WTC11 (cell line): ENCODE measurements around the gene COL27A1. TPM values are rescaled to one million over a fixed set of nuclear protein-coding genes. Genes with fewer than 3 reads are reported as not detected.

Experiments
- ATAC-seq: fragments of 200-7000 bp; cut with Tn5 transposase; 2 replicates; pipeline ENCODE4 v1.10.0; 2021; ENCODE audit warnings: mild to moderate bottlenecking, moderate library complexity
- Bru-seq: library from RNA; stranded (reverse); fragments of 400-500 nt; gene quantifications from one replicate; lab custom pipeline; 2021; lab: Mats Ljungman, UMichigan
- CTCF ChIA-PET: fragments of 300-600 bp; sonication (Branson Sonifier 250); formaldehyde crosslinking; loops from one replicate; lab custom pipeline; 2021; ENCODE audit warnings: antibody characterized with exemption; lab: Charles Lee
- POLR2A ChIA-PET: fragments of 350-600 bp; sonication (Branson Sonifier 250); formaldehyde crosslinking; loops from one replicate; lab custom pipeline; 2021; ENCODE audit warnings: antibody characterized with exemption; lab: Charles Lee
- DNase-seq: peaks from one replicate; pipeline ENCODE4 v3.0.0; 2021; ENCODE audit warnings: low spot score
- H3K27ac Mint-ChIP-seq: 2 replicates; pipeline ENCODE4 v1.8.0; 2021; ENCODE audit warnings: mixed read lengths
- H3K27me3 Mint-ChIP-seq: 2 replicates; pipeline ENCODE4 v1.8.0; 2021; ENCODE audit warnings: low read depth, mild to moderate bottlenecking, moderate library complexity, mixed read lengths
- H3K36me3 Mint-ChIP-seq: 2 replicates; pipeline ENCODE4 v1.8.0; 2021; ENCODE audit warnings: mixed read lengths
- H3K4me1 Mint-ChIP-seq: 2 replicates; pipeline ENCODE4 v1.8.0; 2022; ENCODE audit warnings: mixed read lengths
- H3K4me3 Mint-ChIP-seq: 2 replicates; pipeline ENCODE4 v1.8.0; 2021; ENCODE audit warnings: mild to moderate bottlenecking, moderate library complexity, mixed read lengths
- H3K9me3 Mint-ChIP-seq: 2 replicates; pipeline ENCODE4 v1.8.0; 2021; ENCODE audit warnings: mixed read lengths
- ATF1 ChIP-seq: sonication (generic); formaldehyde crosslinking; IDR thresholded peaks from 2 replicates; pipeline ENCODE4 v1.8.1; 2023; ENCODE audit warnings: mild to moderate bottlenecking, moderate library complexity, missing genetic modification reagents
- CBFB ChIP-seq: sonication (generic); formaldehyde crosslinking; IDR thresholded peaks from 2 replicates; pipeline ENCODE4 v1.8.1; 2022; ENCODE audit warnings: mild to moderate bottlenecking, low read depth, missing genetic modification reagents
- CREM ChIP-seq: sonication (generic); formaldehyde crosslinking; IDR thresholded peaks from 2 replicates; pipeline ENCODE4 v1.8.1; 2022; ENCODE audit warnings: mild to moderate bottlenecking, missing genetic modification reagents, moderate library complexity
- CTCF ChIP-seq: fragments of 200-600 bp; IDR thresholded peaks from 2 replicates; pipeline ENCODE4 v1.8.0; 2022; ENCODE audit warnings: antibody characterized with exemption
- E2F5 ChIP-seq: sonication (generic); formaldehyde crosslinking; IDR thresholded peaks from 2 replicates; pipeline ENCODE4 v1.8.1; 2022; ENCODE audit warnings: mild to moderate bottlenecking, moderate library complexity, missing genetic modification reagents
- ELF4 ChIP-seq: sonication (generic); formaldehyde crosslinking; IDR thresholded peaks from 2 replicates; pipeline ENCODE4 v1.8.1; 2022; ENCODE audit warnings: low read depth, mild to moderate bottlenecking, moderate library complexity, missing genetic modification reagents
- ESRRA ChIP-seq: sonication (generic); formaldehyde crosslinking; IDR thresholded peaks from 2 replicates; pipeline ENCODE4 v1.8.1; 2022; ENCODE audit warnings: mild to moderate bottlenecking, missing genetic modification reagents, borderline replicate concordance
- FOXP1 ChIP-seq: sonication (generic); formaldehyde crosslinking; IDR thresholded peaks from 2 replicates; pipeline ENCODE4 v1.8.0; 2022; ENCODE audit warnings: missing genetic modification reagents, mild to moderate bottlenecking, moderate library complexity, borderline replicate concordance
- HMGA2 ChIP-seq: fragments of 250-450 bp; sonication (Bioruptor Pico); IDR thresholded peaks from 2 replicates; pipeline ENCODE4 v1.4.0; 2021; ENCODE audit warnings: mild to moderate bottlenecking, moderate library complexity
- HMGXB4 ChIP-seq: sonication (generic); formaldehyde crosslinking; IDR thresholded peaks from 2 replicates; pipeline ENCODE4 v1.8.1; 2023; ENCODE audit warnings: mild to moderate bottlenecking, moderate library complexity, missing genetic modification reagents
- MAX ChIP-seq: sonication (generic); formaldehyde crosslinking; IDR thresholded peaks from 2 replicates; pipeline ENCODE4 v1.8.0; 2022; ENCODE audit warnings: mild to moderate bottlenecking, missing genetic modification reagents
- MYBL2 ChIP-seq: sonication (generic); formaldehyde crosslinking; IDR thresholded peaks from 2 replicates; pipeline ENCODE4 v1.8.1; 2023; ENCODE audit warnings: mild to moderate bottlenecking, moderate library complexity, missing genetic modification reagents
- NR1H2 ChIP-seq: sonication (generic); formaldehyde crosslinking; IDR thresholded peaks from 2 replicates; pipeline ENCODE4 v1.9.0; 2021; ENCODE audit warnings: mild to moderate bottlenecking, moderate library complexity, missing genetic modification reagents
- NR3C1 ChIP-seq: sonication (generic); formaldehyde crosslinking; conservative IDR thresholded peaks from 2 replicates; pipeline ENCODE4 v1.8.1; 2023; ENCODE audit warnings: low read depth, mild to moderate bottlenecking, missing genetic modification reagents
- OVOL2 ChIP-seq: fragments of 250-450 bp; sonication (Bioruptor Pico); IDR thresholded peaks from 2 replicates; pipeline ENCODE4 v1.9.0; 2021; ENCODE audit warnings: mild to moderate bottlenecking, borderline replicate concordance
- PRRX2 ChIP-seq: fragments of 250-450 bp; sonication (Bioruptor Pico); IDR thresholded peaks from 2 replicates; pipeline ENCODE4 v1.8.0; 2021; ENCODE audit warnings: mild to moderate bottlenecking
- RORB ChIP-seq: fragments of 250-450 bp; sonication (Bioruptor Pico); IDR thresholded peaks from 2 replicates; pipeline ENCODE4 v1.9.0; 2021; ENCODE audit warnings: mild to moderate bottlenecking
- SP1 ChIP-seq: sonication (generic); formaldehyde crosslinking; conservative IDR thresholded peaks from 2 replicates; pipeline ENCODE4 v1.8.1; 2022; ENCODE audit warnings: missing genetic modification reagents
- TEAD1 ChIP-seq: sonication (generic); formaldehyde crosslinking; IDR thresholded peaks from 2 replicates; pipeline ENCODE4 v1.8.0; 2022; ENCODE audit warnings: mild to moderate bottlenecking, missing genetic modification reagents
- ZNF121 ChIP-seq: sonication (generic); formaldehyde crosslinking; IDR thresholded peaks from 2 replicates; pipeline ENCODE4 v1.8.0; 2023; ENCODE audit warnings: missing genetic modification reagents
- ZNF138 ChIP-seq: sonication (generic); formaldehyde crosslinking; conservative IDR thresholded peaks from 2 replicates; pipeline ENCODE4 v1.8.1; 2022; ENCODE audit warnings: mild to moderate bottlenecking, moderate library complexity, missing genetic modification reagents
- ZNF425 ChIP-seq: fragments of 250-450 bp; sonication (Bioruptor Pico); conservative IDR thresholded peaks from 2 replicates; pipeline ENCODE4 v1.9.0; 2021; ENCODE audit warnings: mild to moderate bottlenecking
- long read RNA-seq, 3 experiments: library from RNA in 1 of 3; library from capped mRNA in 1 of 3; library from polyadenylated mRNA in 1 of 3; unstranded in 2 of 3; stranded (forward) in 1 of 3; transcript quantifications; one replicate each; pipeline ENCODE4 v2.0.0, GENCODE V29; 2021
- total RNA-seq: library from RNA; stranded (reverse); gene quantifications from 3 replicates; pipeline ENCODE4 v1.2.3, GENCODE V29; 2021

The COL27A1 gene
- total RNA-seq = 34.5 to 47.5 TPM (median 36.9 TPM) in 3 replicates
- Bru-seq, nascent RNA = percentile 60 among the genes with signal in this experiment
- long read RNA-seq, experiment 1, partial matches to known transcripts = 10 of 29 reads
- long read RNA-seq, experiment 1, other reads (novel, unspliced or antisense) = 15 of 29 reads
- long read RNA-seq, experiment 2, partial matches to known transcripts = 5 of 6 reads
- long read RNA-seq, experiment 2, other reads (novel, unspliced or antisense) = 1 of 6 reads
- long read RNA-seq, experiment 3 = 0 reads

GRCh38 chr9:114155263-114155994 lies at the start of gene COL27A1:
Gene COL27A1 (plus strand): TSS chr9:114155537. CDS start chr9:114155951, 414 bp downstream.
- no peaks in the 10 kb centered on the region for H3K36me3 Mint-ChIP-seq
- H3K9me3 Mint-ChIP-seq = no peaks in the 10 kb centered on the region
- ChIA-PET POLR2A (interaction anchor here (1.2 kb wide), 1 partner anchor 47 kb away, joined by 4 read pairs; no protein-coding TSS in a partner anchor), CTCF (interaction anchor here (0.5 to 6.0 kb wide), 39 partner anchors 8 to 1358 kb away, joined by 3 to 140 read pairs (median 4); partner anchors contain the start of gene KIF12)
- 0 out of 2 replicates have a peak within 1 kb of the TSS, but pooled peaks have one; percentile 8 for H3K27ac Mint-ChIP-seq
- peak; percentile 96 for DNase-seq
- peaks cover 56% of the 10 kb centered on the region for H3K27me3 Mint-ChIP-seq
- H3K4me1 Mint-ChIP-seq = peaks cover 35% of the 10 kb centered on the region
- ATAC-seq = peak; percentile 77
- peak within 1 kb of the TSS; percentile 89 for H3K4me3 Mint-ChIP-seq
- no peak for TF ChIP-seq NR1H2 (CRISPR knock-in tag)
- TF ChIP-seq HMGA2 (CRISPR knock-in tag) = no peak
- no peak for TF ChIP-seq FOXP1
- TF ChIP-seq ESRRA (CRISPR knock-in tag) = no peak
- TF ChIP-seq MAX (CRISPR knock-in tag) = 0 out of 2 replicates have a peak, but pooled peaks have one; percentile 14
- no peak for TF ChIP-seq SP1 (CRISPR knock-in tag)
- no peak for TF ChIP-seq ZNF121 (CRISPR knock-in tag)
- no peak for TF ChIP-seq ZNF138 (CRISPR knock-in tag)
- no peak for TF ChIP-seq PRRX2
- peak; percentile 89 for TF ChIP-seq CTCF
- no peak for TF ChIP-seq ZNF425 (CRISPR knock-in tag)
- no peak for TF ChIP-seq CBFB
- no peak for TF ChIP-seq OVOL2 (CRISPR knock-in tag)
- no peak for TF ChIP-seq ELF4 (CRISPR knock-in tag)
- TF ChIP-seq TEAD1 (CRISPR knock-in tag) = no peak
- TF ChIP-seq NR3C1 (CRISPR knock-in tag) = no peak
- no peak; the same call in 1 of the 2 replicates for TF ChIP-seq E2F5 (CRISPR knock-in tag)
- no peak for TF ChIP-seq RORB (CRISPR knock-in tag)
- no peak for TF ChIP-seq CREM
- TF ChIP-seq MYBL2 (CRISPR knock-in tag) = no peak
- no peak for TF ChIP-seq ATF1
- peak; percentile 59; the same call in 1 of the 2 replicates for TF ChIP-seq HMGXB4 (CRISPR knock-in tag)
